GM12878 (cell line): ENCODE data around the gene BCL2. TPM values are rescaled to one million over a fixed set of nuclear protein-coding genes. Genes with fewer than 3 reads are reported as not detected.

Experiments used
- ETV6 ChIP-seq, 2 experiments: fragments of 450-650 bp in 1 of 2; IDR thresholded peaks in 1 of 2; conservative IDR thresholded peaks in 1 of 2; 2 replicates each; pipeline ENCODE4 v1.6.1; 2014; ENCODE audit warnings: antibody characterized with exemption in 1 of 2, borderline replicate concordance in 1 of 2, low read depth in 1 of 2, mild to moderate bottlenecking in 1 of 2, moderate library complexity in 1 of 2
- GABPA ChIP-seq: IDR thresholded peaks from 2 replicates; pipeline ENCODE4 v1.6.1; 2014; ENCODE audit warnings: antibody characterized with exemption, low read depth, mild to moderate bottlenecking, inconsistent platforms
- MTA3 ChIP-seq: IDR thresholded peaks from 2 replicates; pipeline ENCODE4 v1.6.1; 2012; ENCODE audit warnings: low read length, inconsistent platforms, borderline replicate concordance
- NFYB ChIP-seq: IDR thresholded peaks from 2 replicates; pipeline ENCODE4 v1.6.1; 2011; ENCODE audit warnings: low read depth, mild to moderate bottlenecking, low read length, improper control_type of control experiment, moderate library complexity; ENCODE audit not compliant: insufficient read depth
- NR2F1 ChIP-seq: fragments of 450-650 bp; conservative IDR thresholded peaks from 2 replicates; pipeline ENCODE4 v1.6.1; 2017; ENCODE audit warnings: mild to moderate bottlenecking
- POU2F2 ChIP-seq: IDR thresholded peaks from 3 replicates; pipeline ENCODE4 v1.6.1; 2011; ENCODE audit warnings: low read depth, mild to moderate bottlenecking, low read length, borderline replicate concordance
- SMAD1 ChIP-seq: fragments of 450-650 bp; IDR thresholded peaks from 2 replicates; pipeline ENCODE4 v1.6.1; 2018; ENCODE audit warnings: mild to moderate bottlenecking, low read depth; ENCODE audit not compliant: partially characterized antibody
- YY1 ChIP-seq: IDR thresholded peaks from 2 replicates; pipeline ENCODE4 v1.6.1; 2011; ENCODE audit warnings: low read depth, mild to moderate bottlenecking, low read length
- ZNF217 ChIP-seq: fragments of 450-650 bp; IDR thresholded peaks from 2 replicates; pipeline ENCODE4 v1.6.1; 2017; ENCODE audit warnings: antibody characterized with exemption, mild to moderate bottlenecking
- ZNF24 ChIP-seq: fragments of 450-650 bp; IDR thresholded peaks from 2 replicates; pipeline ENCODE4 v1.6.1; 2017; ENCODE audit warnings: antibody characterized with exemption, mild to moderate bottlenecking
- polyA plus RNA-seq, 11 experiments: library from polyadenylated mRNA; depleted of rRNA in 4 of 11; unstranded in 6 of 11; stranded (reverse) in 5 of 11; fragments of >200 nt; fragmentation: Nextera tagmentation in 4 of 11; fragmentation: Illumina TruSeq in 1 of 11; extraction: Ambion mirVana in 4 of 11; extraction: Trizol in 1 of 11; gene quantifications; 1 replicate in 1 of 11; 2 replicates in 10 of 11; pipeline versions ENCODE4 v1.2.1 to v1.2.3, GENCODE V29; 2011 to 2016; ENCODE audit warnings: inconsistent platforms in 2 of 11, missing spikeins in 2 of 11, low read depth in 1 of 11
- total RNA-seq, 4 experiments: library from RNA; depleted of rRNA in 3 of 4; stranded (reverse); fragments of >200 nt in 3 of 4; fragmentation: Illumina TruSeq in 1 of 4; extraction: Trizol in 1 of 4; gene quantifications; 2 replicates each; pipeline versions ENCODE4 v1.2.1 to v1.2.3, GENCODE V29; 2013 to 2021
- TF ChIP-seq, protein P1 (sequence below): IDR thresholded peaks from 2 replicates; pipeline ENCODE4 v1.6.1; 2012; ENCODE audit warnings: low read depth, low read length, improper control_type of control experiment
- TF ChIP-seq, protein P2 (sequence below): IDR thresholded peaks from 2 replicates; pipeline ENCODE4 v1.6.1; 2012; ENCODE audit warnings: mild to moderate bottlenecking, low read depth, low read length
- TF ChIP-seq, protein P3 (sequence below): fragments of 450-650 bp; IDR thresholded peaks from 2 replicates; pipeline ENCODE4 v1.6.1; 2017; ENCODE audit warnings: mild to moderate bottlenecking, low read depth, inconsistent platforms; ENCODE audit not compliant: poor library complexity, severe bottlenecking
- TF ChIP-seq, protein P4 (sequence below): fragments of 450-650 bp; IDR thresholded peaks from 2 replicates; pipeline ENCODE4 v1.6.1; 2017; ENCODE audit warnings: mild to moderate bottlenecking, moderate library complexity
- TF ChIP-seq, protein P5 (sequence below): IDR thresholded peaks from 2 replicates; pipeline ENCODE4 v1.6.1; 2012; ENCODE audit warnings: low read depth, low read length, improper control_type of control experiment
- TF ChIP-seq, protein P6 (sequence below): IDR thresholded peaks from 2 replicates; pipeline ENCODE4 v1.6.1; 2011; ENCODE audit warnings: low read depth, mild to moderate bottlenecking, low read length, moderate library complexity, borderline replicate concordance; ENCODE audit errors: extremely low read depth

BCL2 gene
- total and polyA plus RNA-seq, 10 of the 15 experiments (the other 5 are each of a cell fraction or from before 2014, with no cell fraction given): 4.1 to 47.8 (median 19.3) TPM

DNA sequence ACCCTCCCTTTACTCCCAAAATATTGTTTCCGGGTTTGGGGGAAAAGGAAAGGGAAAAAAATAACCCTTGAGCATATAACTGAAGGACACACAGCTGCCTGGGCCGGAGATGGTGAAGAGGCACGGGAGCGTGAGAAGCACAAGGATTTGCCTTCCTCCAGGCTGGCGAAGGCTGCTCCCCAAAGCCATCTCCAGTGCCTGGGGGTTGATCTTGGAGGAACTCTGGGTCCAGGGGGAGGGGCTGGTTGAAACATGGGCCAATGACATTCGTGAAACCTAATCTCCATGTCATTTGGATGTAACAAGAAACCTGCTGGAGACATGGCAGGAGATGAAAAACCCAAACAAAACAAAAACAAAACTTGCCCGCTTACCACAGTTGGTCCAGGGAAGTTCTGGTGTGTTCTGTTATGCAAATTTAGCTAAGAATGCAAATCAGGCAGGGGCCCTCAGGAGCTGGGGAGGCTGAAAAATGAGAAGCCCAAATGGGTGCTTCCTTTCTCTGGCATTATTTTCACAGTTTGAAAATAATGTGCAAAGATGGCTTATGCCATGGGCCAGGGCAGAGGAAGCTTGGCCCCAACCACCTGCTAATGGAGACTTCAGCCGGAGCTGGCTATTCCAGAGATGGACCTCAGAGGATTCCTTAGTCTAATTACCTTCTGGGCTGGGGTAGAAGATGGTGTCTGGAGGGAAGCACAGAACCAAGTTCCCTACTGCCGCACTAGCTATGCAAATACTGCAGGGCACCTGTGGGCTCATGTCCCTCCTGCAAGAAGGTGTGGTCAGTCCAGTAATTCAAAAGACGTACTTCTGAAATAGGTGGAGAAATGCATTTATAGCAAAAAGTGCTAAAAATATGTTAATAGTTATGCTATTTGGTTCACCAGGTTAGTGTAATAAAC lies 180.9 kb downstream of the BCL2 start (continued):
- TF ChIP-seq, protein P1, sequence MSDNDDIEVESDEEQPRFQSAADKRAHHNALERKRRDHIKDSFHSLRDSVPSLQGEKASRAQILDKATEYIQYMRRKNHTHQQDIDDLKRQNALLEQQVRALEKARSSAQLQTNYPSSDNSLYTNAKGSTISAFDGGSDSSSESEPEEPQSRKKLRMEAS: no peak
- TF ChIP-seq ZNF24 (no peak), MTA3 (no peak), GABPA (no peak), YY1 (peak; percentile 44; the same call in 1 of the 2 replicates), SMAD1 (peak; percentile 46), ETV6 (conservative IDR thresholded peaks at IDR 0.05 in 1 of 2, IDR thresholded peaks at IDR 0.05 in 1 of 2; ENCODE audit: borderline replicate concordance in 1 of 2, low read depth in 1 of 2) (no peak; a peak in 1 of 4 replicates), NR2F1 (0 out of 2 replicates have a peak, but pooled peaks have one; percentile 35), ZNF217 (no peak), NFYB (no peak; the same call in 1 of the 2 replicates), POU2F2 (peak; percentile 97)
- TF ChIP-seq, protein P2, sequence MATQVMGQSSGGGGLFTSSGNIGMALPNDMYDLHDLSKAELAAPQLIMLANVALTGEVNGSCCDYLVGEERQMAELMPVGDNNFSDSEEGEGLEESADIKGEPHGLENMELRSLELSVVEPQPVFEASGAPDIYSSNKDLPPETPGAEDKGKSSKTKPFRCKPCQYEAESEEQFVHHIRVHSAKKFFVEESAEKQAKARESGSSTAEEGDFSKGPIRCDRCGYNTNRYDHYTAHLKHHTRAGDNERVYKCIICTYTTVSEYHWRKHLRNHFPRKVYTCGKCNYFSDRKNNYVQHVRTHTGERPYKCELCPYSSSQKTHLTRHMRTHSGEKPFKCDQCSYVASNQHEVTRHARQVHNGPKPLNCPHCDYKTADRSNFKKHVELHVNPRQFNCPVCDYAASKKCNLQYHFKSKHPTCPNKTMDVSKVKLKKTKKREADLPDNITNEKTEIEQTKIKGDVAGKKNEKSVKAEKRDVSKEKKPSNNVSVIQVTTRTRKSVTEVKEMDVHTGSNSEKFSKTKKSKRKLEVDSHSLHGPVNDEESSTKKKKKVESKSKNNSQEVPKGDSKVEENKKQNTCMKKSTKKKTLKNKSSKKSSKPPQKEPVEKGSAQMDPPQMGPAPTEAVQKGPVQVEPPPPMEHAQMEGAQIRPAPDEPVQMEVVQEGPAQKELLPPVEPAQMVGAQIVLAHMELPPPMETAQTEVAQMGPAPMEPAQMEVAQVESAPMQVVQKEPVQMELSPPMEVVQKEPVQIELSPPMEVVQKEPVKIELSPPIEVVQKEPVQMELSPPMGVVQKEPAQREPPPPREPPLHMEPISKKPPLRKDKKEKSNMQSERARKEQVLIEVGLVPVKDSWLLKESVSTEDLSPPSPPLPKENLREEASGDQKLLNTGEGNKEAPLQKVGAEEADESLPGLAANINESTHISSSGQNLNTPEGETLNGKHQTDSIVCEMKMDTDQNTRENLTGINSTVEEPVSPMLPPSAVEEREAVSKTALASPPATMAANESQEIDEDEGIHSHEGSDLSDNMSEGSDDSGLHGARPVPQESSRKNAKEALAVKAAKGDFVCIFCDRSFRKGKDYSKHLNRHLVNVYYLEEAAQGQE: 0 out of 2 replicates have a peak, but pooled peaks have one; percentile 9
- TF ChIP-seq, protein P3, sequence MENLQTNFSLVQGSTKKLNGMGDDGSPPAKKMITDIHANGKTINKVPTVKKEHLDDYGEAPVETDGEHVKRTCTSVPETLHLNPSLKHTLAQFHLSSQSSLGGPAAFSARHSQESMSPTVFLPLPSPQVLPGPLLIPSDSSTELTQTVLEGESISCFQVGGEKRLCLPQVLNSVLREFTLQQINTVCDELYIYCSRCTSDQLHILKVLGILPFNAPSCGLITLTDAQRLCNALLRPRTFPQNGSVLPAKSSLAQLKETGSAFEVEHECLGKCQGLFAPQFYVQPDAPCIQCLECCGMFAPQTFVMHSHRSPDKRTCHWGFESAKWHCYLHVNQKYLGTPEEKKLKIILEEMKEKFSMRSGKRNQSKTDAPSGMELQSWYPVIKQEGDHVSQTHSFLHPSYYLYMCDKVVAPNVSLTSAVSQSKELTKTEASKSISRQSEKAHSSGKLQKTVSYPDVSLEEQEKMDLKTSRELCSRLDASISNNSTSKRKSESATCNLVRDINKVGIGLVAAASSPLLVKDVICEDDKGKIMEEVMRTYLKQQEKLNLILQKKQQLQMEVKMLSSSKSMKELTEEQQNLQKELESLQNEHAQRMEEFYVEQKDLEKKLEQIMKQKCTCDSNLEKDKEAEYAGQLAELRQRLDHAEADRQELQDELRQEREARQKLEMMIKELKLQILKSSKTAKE: peak; percentile 59
- TF ChIP-seq, protein P4, sequence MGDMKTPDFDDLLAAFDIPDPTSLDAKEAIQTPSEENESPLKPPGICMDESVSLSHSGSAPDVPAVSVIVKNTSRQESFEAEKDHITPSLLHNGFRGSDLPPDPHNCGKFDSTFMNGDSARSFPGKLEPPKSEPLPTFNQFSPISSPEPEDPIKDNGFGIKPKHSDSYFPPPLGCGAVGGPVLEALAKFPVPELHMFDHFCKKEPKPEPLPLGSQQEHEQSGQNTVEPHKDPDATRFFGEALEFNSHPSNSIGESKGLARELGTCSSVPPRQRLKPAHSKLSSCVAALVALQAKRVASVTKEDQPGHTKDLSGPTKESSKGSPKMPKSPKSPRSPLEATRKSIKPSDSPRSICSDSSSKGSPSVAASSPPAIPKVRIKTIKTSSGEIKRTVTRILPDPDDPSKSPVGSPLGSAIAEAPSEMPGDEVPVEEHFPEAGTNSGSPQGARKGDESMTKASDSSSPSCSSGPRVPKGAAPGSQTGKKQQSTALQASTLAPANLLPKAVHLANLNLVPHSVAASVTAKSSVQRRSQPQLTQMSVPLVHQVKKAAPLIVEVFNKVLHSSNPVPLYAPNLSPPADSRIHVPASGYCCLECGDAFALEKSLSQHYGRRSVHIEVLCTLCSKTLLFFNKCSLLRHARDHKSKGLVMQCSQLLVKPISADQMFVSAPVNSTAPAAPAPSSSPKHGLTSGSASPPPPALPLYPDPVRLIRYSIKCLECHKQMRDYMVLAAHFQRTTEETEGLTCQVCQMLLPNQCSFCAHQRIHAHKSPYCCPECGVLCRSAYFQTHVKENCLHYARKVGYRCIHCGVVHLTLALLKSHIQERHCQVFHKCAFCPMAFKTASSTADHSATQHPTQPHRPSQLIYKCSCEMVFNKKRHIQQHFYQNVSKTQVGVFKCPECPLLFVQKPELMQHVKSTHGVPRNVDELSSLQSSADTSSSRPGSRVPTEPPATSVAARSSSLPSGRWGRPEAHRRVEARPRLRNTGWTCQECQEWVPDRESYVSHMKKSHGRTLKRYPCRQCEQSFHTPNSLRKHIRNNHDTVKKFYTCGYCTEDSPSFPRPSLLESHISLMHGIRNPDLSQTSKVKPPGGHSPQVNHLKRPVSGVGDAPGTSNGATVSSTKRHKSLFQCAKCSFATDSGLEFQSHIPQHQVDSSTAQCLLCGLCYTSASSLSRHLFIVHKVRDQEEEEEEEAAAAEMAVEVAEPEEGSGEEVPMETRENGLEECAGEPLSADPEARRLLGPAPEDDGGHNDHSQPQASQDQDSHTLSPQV: no peak
- TF ChIP-seq, protein P5, sequence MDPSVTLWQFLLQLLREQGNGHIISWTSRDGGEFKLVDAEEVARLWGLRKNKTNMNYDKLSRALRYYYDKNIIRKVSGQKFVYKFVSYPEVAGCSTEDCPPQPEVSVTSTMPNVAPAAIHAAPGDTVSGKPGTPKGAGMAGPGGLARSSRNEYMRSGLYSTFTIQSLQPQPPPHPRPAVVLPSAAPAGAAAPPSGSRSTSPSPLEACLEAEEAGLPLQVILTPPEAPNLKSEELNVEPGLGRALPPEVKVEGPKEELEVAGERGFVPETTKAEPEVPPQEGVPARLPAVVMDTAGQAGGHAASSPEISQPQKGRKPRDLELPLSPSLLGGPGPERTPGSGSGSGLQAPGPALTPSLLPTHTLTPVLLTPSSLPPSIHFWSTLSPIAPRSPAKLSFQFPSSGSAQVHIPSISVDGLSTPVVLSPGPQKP: peak; percentile 54
- TF ChIP-seq, protein P6, sequence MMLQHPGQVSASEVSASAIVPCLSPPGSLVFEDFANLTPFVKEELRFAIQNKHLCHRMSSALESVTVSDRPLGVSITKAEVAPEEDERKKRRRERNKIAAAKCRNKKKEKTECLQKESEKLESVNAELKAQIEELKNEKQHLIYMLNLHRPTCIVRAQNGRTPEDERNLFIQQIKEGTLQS: no peak
